Keratinocyte (primary cell): ENCODE data around the gene MESP2. TPM values are rescaled to one million over a fixed set of nuclear protein-coding genes. Genes with fewer than 3 reads are reported as not detected.

Experiments used
- DNase-seq: peaks from one replicate; pipeline ENCODE4 v3.0.0-alpha.2; 2011; ENCODE audit warnings: low read depth, missing footprints, low spot score
- FAIRE-seq: peaks from 2 replicates; lab custom pipeline; 2011; peaks lifted over from hg19 to GRCh38; lab: Jason Lieb, UNC
- H2AFZ ChIP-seq: 2 replicates; pipeline ENCODE4 v1.6.0; 2012; ENCODE audit warnings: low read length, control low read depth, inconsistent platforms; ENCODE audit not compliant: control insufficient read depth
- H3K27ac ChIP-seq: 2 replicates; pipeline ENCODE4 v1.5.1; 2011; ENCODE audit warnings: low read length; ENCODE audit not compliant: control insufficient read depth, insufficient read depth
- H3K27me3 ChIP-seq: 3 replicates; pipeline ENCODE4 v1.6.0; 2011; ENCODE audit warnings: low read length; ENCODE audit not compliant: control insufficient read depth, insufficient read depth; ENCODE audit errors: extremely low read depth
- H3K36me3 ChIP-seq, 2 experiments: 2 replicates in 1 of 2; 3 replicates in 1 of 2; pipeline ENCODE4 v1.5.1; 2011; ENCODE audit warnings: low read length in 2 of 2, mild to moderate bottlenecking in 1 of 2; ENCODE audit not compliant: control insufficient read depth in 2 of 2, insufficient read depth in 2 of 2; ENCODE audit errors: extremely low read depth in 1 of 2
- H3K4me1 ChIP-seq: 3 replicates; pipeline ENCODE4 v1.5.1; 2011; ENCODE audit warnings: low read length; ENCODE audit not compliant: control insufficient read depth, insufficient read depth; ENCODE audit errors: extremely low read depth
- H3K4me2 ChIP-seq: 3 replicates; pipeline ENCODE4 v1.6.0; 2011; ENCODE audit warnings: low read depth, low read length; ENCODE audit not compliant: control insufficient read depth, insufficient read depth; ENCODE audit errors: extremely low read depth
- H3K4me3 ChIP-seq, 3 experiments: fragments of 200-600 bp in 1 of 3; sonication (generic) in 1 of 3; 2 replicates in 2 of 3; 3 replicates in 1 of 3; pipeline ENCODE4 v1.5.1; 2011 to 2016; ENCODE audit warnings: low read length in 3 of 3, mild to moderate bottlenecking in 3 of 3, control low read depth in 2 of 3, inconsistent platforms in 1 of 3, low read depth in 1 of 3, mixed read lengths in 1 of 3, mixed run types in 1 of 3, moderate library complexity in 1 of 3; ENCODE audit not compliant: control insufficient read depth in 2 of 3, insufficient read depth in 2 of 3; ENCODE audit errors: extremely low read depth in 1 of 3
- H3K79me2 ChIP-seq: 2 replicates; pipeline ENCODE4 v1.6.0; 2012; ENCODE audit warnings: low read length; ENCODE audit not compliant: control insufficient read depth, insufficient read depth
- H3K9ac ChIP-seq: 3 replicates; pipeline ENCODE4 v1.6.0; 2011; ENCODE audit warnings: low read length; ENCODE audit not compliant: control insufficient read depth, insufficient read depth; ENCODE audit errors: extremely low read depth
- H3K9me1 ChIP-seq: 3 replicates; pipeline ENCODE4 v1.6.0; 2011; ENCODE audit warnings: low read length; ENCODE audit not compliant: control insufficient read depth, insufficient read depth; ENCODE audit errors: extremely low read depth
- H3K9me3 ChIP-seq: 2 replicates; pipeline ENCODE4 v1.5.1; 2012; ENCODE audit warnings: low read depth, low read length; ENCODE audit not compliant: control insufficient read depth
- H4K20me1 ChIP-seq: 3 replicates; pipeline ENCODE4 v1.6.0; 2011; ENCODE audit warnings: low read length; ENCODE audit not compliant: control insufficient read depth, insufficient read depth; ENCODE audit errors: extremely low read depth
- EZH2 ChIP-seq: IDR thresholded peaks from one replicate; pipeline ENCODE4 v1.6.1; 2012; ENCODE audit warnings: inconsistent platforms, mild to moderate bottlenecking, low read length, moderate library complexity
- dilution Hi-C: fragments of 300-500 bp; cut with MboI; formaldehyde crosslinking; loops from one replicate; pipeline ENCODE4 v1.7.0; 2020; ENCODE audit warnings: low sequenced_read_pairs; ENCODE audit not compliant: extremely low pct_ligation_motif_present
- polyA plus RNA-seq, 5 experiments: library from polyadenylated mRNA; depleted of rRNA in 3 of 5; stranded (reverse) in 3 of 5; stranded (forward) in 1 of 5; unstranded in 1 of 5; fragments of >200 nt; gene quantifications; 1 replicate in 1 of 5; 2 replicates in 3 of 5; 3 replicates in 1 of 5; pipeline versions ENCODE4 v1.2.1 to v1.2.3, GENCODE V29; 2011 to 2012; ENCODE audit warnings: missing spikeins in 2 of 5, low read depth in 1 of 5, low replicate concordance in 1 of 5
- TF ChIP-seq, protein P1 (sequence below), 3 experiments: IDR thresholded peaks in 1 of 3; conservative IDR thresholded peaks in 1 of 3; optimal IDR thresholded peaks in 1 of 3; 2 replicates in 2 of 3; 3 replicates in 1 of 3; pipeline versions ENCODE3 to v1.5.1; 2011; ENCODE audit warnings: low read length in 3 of 3, mild to moderate bottlenecking in 3 of 3, moderate library complexity in 2 of 3, control low read depth in 1 of 3, inconsistent platforms in 1 of 3; ENCODE audit not compliant: insufficient read depth in 2 of 3; ENCODE audit errors: extremely low read depth in 1 of 3

MESP2 gene
- polyA plus RNA-seq, 1 donor (not counting 4 experiments of a cell fraction or from before 2014, with no cell fraction given): 0.39 TPM

DNA sequence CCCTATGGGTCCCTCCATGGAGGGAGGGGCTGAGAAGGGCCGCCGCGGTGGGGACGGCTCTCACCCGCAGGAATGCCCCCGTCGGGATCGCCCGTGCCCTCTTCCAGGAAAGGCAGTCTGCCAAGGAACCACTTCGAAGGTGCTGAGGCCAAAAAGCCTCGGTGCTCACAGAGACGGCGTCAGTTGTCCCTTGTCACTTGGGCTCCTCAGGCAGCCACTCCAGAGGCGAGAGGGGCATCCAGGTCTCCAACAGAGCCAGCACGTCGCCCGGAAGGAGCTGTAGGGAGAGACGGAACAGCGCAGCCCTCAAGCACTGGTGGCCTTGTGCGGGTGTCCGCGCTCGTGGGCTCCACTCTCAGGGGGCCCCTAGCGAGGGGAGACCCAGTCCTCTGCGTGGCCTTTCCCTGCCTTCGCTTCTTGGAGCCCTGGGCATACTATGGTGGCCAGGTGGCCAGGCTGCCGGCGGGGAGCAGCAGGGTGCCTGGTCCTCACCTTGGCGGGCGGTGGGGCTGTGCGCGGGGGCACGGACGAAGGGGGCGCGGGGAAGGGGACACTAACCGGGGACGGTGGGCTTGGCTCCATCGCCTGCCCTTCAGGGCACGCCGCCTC is 26.1 kb upstream of the MESP2 start:
- H3K36me3 ChIP-seq: no peaks in the 10 kb centered on the region
- TF ChIP-seq, protein P1, sequence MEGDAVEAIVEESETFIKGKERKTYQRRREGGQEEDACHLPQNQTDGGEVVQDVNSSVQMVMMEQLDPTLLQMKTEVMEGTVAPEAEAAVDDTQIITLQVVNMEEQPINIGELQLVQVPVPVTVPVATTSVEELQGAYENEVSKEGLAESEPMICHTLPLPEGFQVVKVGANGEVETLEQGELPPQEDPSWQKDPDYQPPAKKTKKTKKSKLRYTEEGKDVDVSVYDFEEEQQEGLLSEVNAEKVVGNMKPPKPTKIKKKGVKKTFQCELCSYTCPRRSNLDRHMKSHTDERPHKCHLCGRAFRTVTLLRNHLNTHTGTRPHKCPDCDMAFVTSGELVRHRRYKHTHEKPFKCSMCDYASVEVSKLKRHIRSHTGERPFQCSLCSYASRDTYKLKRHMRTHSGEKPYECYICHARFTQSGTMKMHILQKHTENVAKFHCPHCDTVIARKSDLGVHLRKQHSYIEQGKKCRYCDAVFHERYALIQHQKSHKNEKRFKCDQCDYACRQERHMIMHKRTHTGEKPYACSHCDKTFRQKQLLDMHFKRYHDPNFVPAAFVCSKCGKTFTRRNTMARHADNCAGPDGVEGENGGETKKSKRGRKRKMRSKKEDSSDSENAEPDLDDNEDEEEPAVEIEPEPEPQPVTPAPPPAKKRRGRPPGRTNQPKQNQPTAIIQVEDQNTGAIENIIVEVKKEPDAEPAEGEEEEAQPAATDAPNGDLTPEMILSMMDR (optimal IDR thresholded peaks at IDR 0.05 in 1 of 3, IDR thresholded peaks at IDR 0.05 in 1 of 3, conservative IDR thresholded peaks at IDR 0.05 in 1 of 3; ENCODE audit: extremely low read depth in 1 of 3, insufficient read depth in 2 of 3, low read length in 3 of 3): no peak
- TF ChIP-seq EZH2: peak; percentile 74
- H3K4me2 ChIP-seq: peak overlapping the region; percentile 72
- dilution Hi-C loops: loop anchor here (25.0 kb wide), 1 partner anchor 112 kb away; no protein-coding TSS in a partner anchor
- H3K27ac ChIP-seq: no peak overlapping the region
- no peaks in the 10 kb centered on the region for H4K20me1 ChIP-seq
- no peaks in the 10 kb centered on the region for H3K9me3 ChIP-seq
- H3K4me1 ChIP-seq: peaks cover 4% of the 10 kb centered on the region
- H3K9me1 ChIP-seq: no peaks in the 10 kb centered on the region
- FAIRE-seq (no peak), DNase-seq (no peak)
- H3K27me3 ChIP-seq: peaks cover 7% of the 10 kb centered on the region
- H3K4me3 ChIP-seq: peak overlapping the region; percentile 38 to 73 (median 61)
- no peaks in the 10 kb centered on the region for H3K79me2 ChIP-seq
- peak overlapping the region; percentile 69 for H2AFZ ChIP-seq
- H3K9ac ChIP-seq: no peak overlapping the region

- H3K9ac ChIP-seq: peak within 1 kb of the TSS; percentile 40
- H3K4me3 ChIP-seq: peak within 1 kb of the TSS; percentile 38 to 73 (median 61)
- H3K27ac ChIP-seq: no peak within 1 kb of the TSS
- peak within 1 kb of the TSS; percentile 72 for H3K4me2 ChIP-seq
- no peaks in the 10 kb centered on the region for H3K79me2 ChIP-seq
- TF ChIP-seq EZH2: no peak
- TF ChIP-seq, protein P1 (optimal IDR thresholded peaks at IDR 0.05 in 1 of 3, IDR thresholded peaks at IDR 0.05 in 1 of 3, conservative IDR thresholded peaks at IDR 0.05 in 1 of 3; ENCODE audit: extremely low read depth in 1 of 3, insufficient read depth in 2 of 3, low read length in 3 of 3): peak; percentile 54 to 78 (median 64)
- dilution Hi-C loops: loop anchor here (25.0 kb wide), 1 partner anchor 111 kb away; no protein-coding TSS in a partner anchor
- H3K9me3 ChIP-seq: no peaks in the 10 kb centered on the region
- H3K4me1 ChIP-seq: peaks cover 4% of the 10 kb centered on the region
- H2AFZ ChIP-seq: peak within 1 kb of the TSS; percentile 69
- DNase-seq (no peak), FAIRE-seq (no peak)
- no peaks in the 10 kb centered on the region for H4K20me1 ChIP-seq
- H3K9me1 ChIP-seq: no peaks in the 10 kb centered on the region
- H3K36me3 ChIP-seq: no peaks in the 10 kb centered on the region
- H3K27me3 ChIP-seq: peaks cover 7% of the 10 kb centered on the region
Observed at GRCh38 chr15:89750560-89751542, 25.3 kb upstream of the MESP2 start, which contains the start of gene MESP1. Gene MESP1, minus strand, starts transcription at chr15:89751249. Its CDS starts 18 bp downstream, at chr15:89751231.
